GM12872 (cell line): ENCODE data around the gene ZHX3.

Experiments used
- CTCF ChIP-seq: IDR thresholded peaks from 3 replicates; pipeline ENCODE4 v1.5.1; 2011; ENCODE audit warnings: low read depth, mild to moderate bottlenecking, low read length, moderate library complexity; ENCODE audit not compliant: insufficient read depth

ZHX3 gene

GRCh38 chr20:41183831-41184230 lies 133.7 kb downstream of the ZHX3 start:
- TF ChIP-seq CTCF: no peak

- TF ChIP-seq CTCF: no peak
Measured at GRCh38 chr20:41183391-41183790, 134.1 kb downstream of the ZHX3 start.

GRCh38 chr20:41182296-41183212 lies 135.0 kb downstream of the ZHX3 start:
- no peak for TF ChIP-seq CTCF

GRCh38 chr20:41181567-41181966 lies 136.0 kb downstream of the ZHX3 start:
- TF ChIP-seq CTCF: no peak

GRCh38 chr20:41180599-41181333 lies 136.8 kb downstream of the ZHX3 start:
- no peak for TF ChIP-seq CTCF

- TF ChIP-seq CTCF: no peak
Measured at GRCh38 chr20:41179961-41180360, 137.6 kb downstream of the ZHX3 start.

GRCh38 chr20:41178904-41179432 lies 138.6 kb downstream of the ZHX3 start:
- no peak for TF ChIP-seq CTCF
